NB4 (cell line): Measurements from ENCODE around the gene FMN1.

Source experiments
- POLR2A ChIP-seq: IDR thresholded peaks from 2 replicates; pipeline ENCODE4 v1.6.1; 2011; ENCODE audit warnings: mild to moderate bottlenecking; ENCODE audit not compliant: insufficient read length; ENCODE audit errors: extremely low read depth
- TF ChIP-seq, protein P1 (sequence below): IDR thresholded peaks from one replicate; pipeline ENCODE4 v1.5.1; 2012; ENCODE audit warnings: low read depth, low read length

- TF ChIP-seq, protein P1, sequence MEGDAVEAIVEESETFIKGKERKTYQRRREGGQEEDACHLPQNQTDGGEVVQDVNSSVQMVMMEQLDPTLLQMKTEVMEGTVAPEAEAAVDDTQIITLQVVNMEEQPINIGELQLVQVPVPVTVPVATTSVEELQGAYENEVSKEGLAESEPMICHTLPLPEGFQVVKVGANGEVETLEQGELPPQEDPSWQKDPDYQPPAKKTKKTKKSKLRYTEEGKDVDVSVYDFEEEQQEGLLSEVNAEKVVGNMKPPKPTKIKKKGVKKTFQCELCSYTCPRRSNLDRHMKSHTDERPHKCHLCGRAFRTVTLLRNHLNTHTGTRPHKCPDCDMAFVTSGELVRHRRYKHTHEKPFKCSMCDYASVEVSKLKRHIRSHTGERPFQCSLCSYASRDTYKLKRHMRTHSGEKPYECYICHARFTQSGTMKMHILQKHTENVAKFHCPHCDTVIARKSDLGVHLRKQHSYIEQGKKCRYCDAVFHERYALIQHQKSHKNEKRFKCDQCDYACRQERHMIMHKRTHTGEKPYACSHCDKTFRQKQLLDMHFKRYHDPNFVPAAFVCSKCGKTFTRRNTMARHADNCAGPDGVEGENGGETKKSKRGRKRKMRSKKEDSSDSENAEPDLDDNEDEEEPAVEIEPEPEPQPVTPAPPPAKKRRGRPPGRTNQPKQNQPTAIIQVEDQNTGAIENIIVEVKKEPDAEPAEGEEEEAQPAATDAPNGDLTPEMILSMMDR: no peak
- TF ChIP-seq POLR2A: no peak
These were observed 321.8 kb downstream of the FMN1 start for GRCh38 chr15:32872621-32873283.
